Effector memory CD4-positive, alpha-beta T cell (primary cell): ENCODE results near the gene CEBPZ.
A peak's percentile ranks its signal among the peaks of the same experiment; 100 is the strongest.

ENCODE experiments used
- DNase-seq, 3 donors: peaks; one replicate each; pipeline ENCODE4 v3.0.0-alpha.2; 2020
- H3K27ac ChIP-seq: 2 replicates; pipeline ENCODE4 v1.7.0; 2013; ENCODE audit warnings: mild to moderate bottlenecking, low read length, moderate library complexity; ENCODE audit not compliant: insufficient read depth, poor library complexity, severe bottlenecking
- H3K27me3 ChIP-seq: replicated peaks from 2 replicates; pipeline ENCODE4 v1.7.0; 2013; ENCODE audit warnings: mild to moderate bottlenecking, low read length; ENCODE audit not compliant: insufficient read depth, control insufficient read depth, poor library complexity, severe bottlenecking
- H3K36me3 ChIP-seq: 2 replicates; pipeline ENCODE4 v1.7.0; 2013; ENCODE audit warnings: mild to moderate bottlenecking, low read length, moderate library complexity; ENCODE audit not compliant: control insufficient read depth, insufficient read depth
- H3K4me1 ChIP-seq: 2 replicates; pipeline ENCODE4 v1.7.0; 2013; ENCODE audit warnings: low read length, mild to moderate bottlenecking; ENCODE audit not compliant: control insufficient read depth, insufficient read depth, poor library complexity, severe bottlenecking
- H3K4me3 ChIP-seq: 2 replicates; pipeline ENCODE4 v1.7.0; 2013; ENCODE audit warnings: low read length, low read depth, mild to moderate bottlenecking; ENCODE audit not compliant: insufficient read depth, poor library complexity, severe bottlenecking
- H3K9me3 ChIP-seq: 2 replicates; pipeline ENCODE4 v1.7.0; 2013; ENCODE audit warnings: mild to moderate bottlenecking, low read length, moderate library complexity; ENCODE audit not compliant: control insufficient read depth

CEBPZ gene

DNA sequence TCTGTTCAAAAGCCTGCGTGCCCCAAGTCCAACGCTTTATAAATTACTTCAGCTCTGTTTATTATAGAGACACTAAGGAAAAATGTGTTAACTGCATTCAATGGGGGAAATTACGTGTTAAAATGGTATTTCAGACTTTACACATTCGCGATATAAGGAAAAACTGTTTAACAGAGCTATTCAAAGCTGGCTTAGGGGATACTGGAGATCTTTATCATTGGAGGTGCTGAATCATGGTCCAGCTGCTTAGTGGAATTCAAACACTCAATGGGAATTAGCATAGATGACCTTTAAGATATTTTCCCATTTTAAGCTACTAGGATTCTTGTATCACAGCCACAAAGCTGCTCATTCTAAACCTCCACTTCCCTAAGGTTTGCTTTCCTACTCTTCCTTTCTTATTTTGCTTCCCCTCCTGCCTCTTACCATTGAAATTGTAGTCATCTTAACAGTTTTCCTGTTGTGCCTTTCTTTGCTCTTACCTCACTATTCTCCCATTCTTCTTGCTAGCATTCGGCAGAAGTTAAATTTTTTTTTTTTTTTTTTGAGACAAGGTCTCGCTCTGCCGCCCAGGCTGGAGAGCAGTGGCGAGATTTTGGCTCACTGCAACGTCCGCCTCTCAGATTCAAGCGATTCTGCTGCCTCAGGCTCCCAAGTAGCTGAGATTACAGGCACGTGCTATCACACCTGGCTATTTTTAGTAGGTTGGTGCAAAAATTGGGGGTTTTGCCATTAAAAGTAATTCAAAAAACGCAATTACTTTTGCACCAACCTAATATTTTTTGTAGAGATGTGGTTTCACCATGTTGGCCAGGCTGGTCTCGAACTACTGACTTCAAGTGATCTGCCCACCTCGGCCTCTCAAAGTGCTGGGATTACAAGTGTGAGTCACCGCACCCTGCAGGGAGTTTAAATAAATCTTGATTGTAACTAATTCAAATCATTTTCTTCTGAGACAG lies 49.4 kb downstream of the CEBPZ start:
- H3K4me3 ChIP-seq = no peak overlapping the region
- H3K4me1 ChIP-seq = no peaks in the 10 kb centered on the region
- no peaks in the 10 kb centered on the region for H3K36me3 ChIP-seq
- H3K9me3 ChIP-seq = no peaks in the 10 kb centered on the region
- DNase-seq = no peak
- H3K27me3 ChIP-seq = no peaks in the 10 kb centered on the region
- no peak overlapping the region for H3K27ac ChIP-seq

DNA sequence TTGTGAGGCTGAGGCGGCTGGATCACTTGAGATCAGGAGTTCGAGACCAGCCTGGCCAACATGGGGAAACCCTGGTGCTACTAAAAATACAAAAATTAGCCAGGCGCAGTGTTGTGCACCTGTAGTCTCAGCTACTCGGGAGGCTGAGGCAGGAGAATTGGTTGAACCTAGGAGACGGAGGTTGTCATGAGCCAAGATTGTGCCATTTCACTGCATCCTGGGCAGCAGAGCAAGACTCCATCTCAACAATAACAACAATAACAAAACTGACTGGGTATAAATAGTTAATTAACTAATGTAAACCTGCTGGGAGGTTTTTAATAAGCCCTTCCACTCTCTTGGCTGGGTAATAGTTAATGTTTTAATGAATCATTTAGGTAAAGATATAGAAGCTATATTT lies 50.8 kb downstream of the CEBPZ start:
- Histone ChIP-seq H3K4me1 (no peaks in the 10 kb centered on the region), H3K9me3 (no peaks in the 10 kb centered on the region), H3K36me3 (no peaks in the 10 kb centered on the region), H3K4me3 (no peak overlapping the region), H3K27ac (no peak overlapping the region), H3K27me3 (no peaks in the 10 kb centered on the region)
- no peak for DNase-seq

DNA sequence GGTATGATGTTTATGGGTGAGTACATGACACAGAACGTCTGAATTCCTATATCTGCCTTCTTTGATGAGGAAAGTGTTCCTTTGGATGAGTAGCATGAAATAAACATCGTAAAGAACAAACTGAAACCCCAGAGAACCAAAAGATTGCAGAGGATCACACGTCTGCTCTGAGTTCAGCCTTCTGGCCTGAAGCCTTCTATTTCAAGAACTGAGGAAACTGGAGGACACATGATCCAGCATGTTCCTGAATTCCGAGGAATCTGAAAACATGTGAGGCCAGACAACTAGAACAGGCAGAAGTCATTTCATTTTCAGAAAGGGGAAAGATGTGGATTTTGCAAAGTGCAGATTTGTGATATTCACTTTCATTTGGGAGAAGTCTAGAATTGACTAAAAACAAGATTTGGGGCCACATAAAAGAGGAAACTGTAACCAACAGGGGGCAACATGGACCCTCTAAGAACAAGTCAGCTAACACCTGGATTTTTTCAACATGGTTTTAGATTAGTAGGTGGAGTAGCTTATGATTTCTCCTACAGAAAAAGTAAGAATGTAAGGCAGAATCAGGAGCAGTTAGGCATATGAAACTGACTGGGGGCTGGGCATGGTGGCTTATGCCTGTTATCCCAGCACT lies 51.3 kb downstream of the CEBPZ start:
- Histone ChIP-seq H3K4me3 (no peak overlapping the region), H3K27me3 (no peaks in the 10 kb centered on the region), H3K27ac (no peak overlapping the region), H3K9me3 (no peaks in the 10 kb centered on the region), H3K4me1 (no peaks in the 10 kb centered on the region), H3K36me3 (no peaks in the 10 kb centered on the region)
- DNase-seq = no peak

DNA sequence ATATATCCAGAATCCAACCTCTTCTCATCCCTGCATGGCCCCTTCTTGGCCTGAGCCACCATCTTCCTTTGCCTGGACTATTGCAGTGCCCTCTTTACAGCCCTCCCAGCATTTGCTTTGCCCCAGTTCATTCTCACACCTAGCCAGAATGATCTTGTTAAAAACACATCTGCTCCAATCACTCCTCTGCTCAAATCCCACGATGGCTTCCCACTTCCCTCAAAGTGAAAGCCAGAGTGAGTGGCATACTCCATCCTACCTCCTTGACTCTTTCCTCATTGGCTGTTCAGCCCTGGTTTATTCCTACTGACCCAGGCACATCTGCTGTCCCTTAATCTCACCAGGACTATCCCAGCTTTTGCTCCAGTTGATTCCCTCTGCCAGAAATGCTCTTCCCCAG lies 57.7 kb downstream of the CEBPZ start:
- no peak overlapping the region for H3K4me3 ChIP-seq
- H3K9me3 ChIP-seq = no peaks in the 10 kb centered on the region
- no peaks in the 10 kb centered on the region for H3K4me1 ChIP-seq
- H3K36me3 ChIP-seq = no peaks in the 10 kb centered on the region
- H3K27ac ChIP-seq = no peak overlapping the region
- DNase-seq = no peak
- no peaks in the 10 kb centered on the region for H3K27me3 ChIP-seq

DNA sequence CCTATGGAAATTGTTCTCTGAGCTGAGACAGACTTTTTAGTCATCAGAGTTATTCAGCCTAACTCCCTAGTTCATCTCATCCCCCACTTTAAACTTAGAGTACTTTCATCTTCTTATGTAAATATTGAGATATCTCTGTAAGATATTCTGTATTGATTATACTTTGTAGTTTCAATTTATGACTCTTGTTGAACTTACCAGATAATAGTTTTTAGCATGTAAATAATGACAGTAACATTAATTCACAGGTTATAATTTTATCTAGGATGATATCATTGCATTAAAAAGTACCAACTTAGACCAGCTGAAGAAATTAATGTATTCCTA lies 59.8 kb downstream of the CEBPZ start:
- H3K36me3 ChIP-seq = no peaks in the 10 kb centered on the region
- H3K27ac ChIP-seq = no peak overlapping the region
- no peak for DNase-seq
- no peaks in the 10 kb centered on the region for H3K27me3 ChIP-seq
- no peaks in the 10 kb centered on the region for H3K4me1 ChIP-seq
- no peak overlapping the region for H3K4me3 ChIP-seq
- H3K9me3 ChIP-seq = no peaks in the 10 kb centered on the region

GRCh38 chr2:37168217-37168981 lies 63.0 kb downstream of the CEBPZ start:
- Histone ChIP-seq H3K27ac (no peak overlapping the region), H3K4me3 (no peak overlapping the region), H3K27me3 (no peaks in the 10 kb centered on the region), H3K9me3 (no peaks in the 10 kb centered on the region), H3K4me1 (no peaks in the 10 kb centered on the region), H3K36me3 (no peaks in the 10 kb centered on the region)
- DNase-seq = no peak

DNA sequence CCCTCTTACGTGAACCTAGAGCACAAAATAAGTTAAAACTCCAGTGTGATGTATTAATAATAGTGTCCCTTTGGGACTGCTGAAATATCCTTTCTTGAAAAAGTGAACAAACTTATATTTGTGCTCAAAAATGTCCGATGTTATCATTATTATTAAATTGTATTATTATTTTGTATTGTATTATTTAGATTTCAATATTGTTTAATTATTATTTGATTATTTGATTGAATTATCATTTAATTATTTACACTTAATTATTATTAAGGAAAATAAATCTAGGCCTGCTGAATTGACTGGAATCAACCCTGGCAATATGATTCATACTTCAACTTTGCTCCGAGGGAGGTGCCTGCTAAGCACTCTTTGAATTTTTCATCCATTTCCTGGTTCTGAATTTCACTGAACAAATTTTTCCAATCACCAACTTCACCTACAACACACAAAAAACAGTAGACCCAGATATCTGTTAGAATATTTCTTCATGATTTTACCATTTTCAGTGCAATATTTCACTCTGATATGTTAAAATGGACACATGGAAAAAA lies 63.7 kb downstream of the CEBPZ start:
- H3K36me3 ChIP-seq = no peaks in the 10 kb centered on the region
- no peaks in the 10 kb centered on the region for H3K9me3 ChIP-seq
- H3K4me3 ChIP-seq = no peak overlapping the region
- DNase-seq = no peak
- no peak overlapping the region for H3K27ac ChIP-seq
- H3K27me3 ChIP-seq = no peaks in the 10 kb centered on the region
- H3K4me1 ChIP-seq = no peaks in the 10 kb centered on the region

DNA sequence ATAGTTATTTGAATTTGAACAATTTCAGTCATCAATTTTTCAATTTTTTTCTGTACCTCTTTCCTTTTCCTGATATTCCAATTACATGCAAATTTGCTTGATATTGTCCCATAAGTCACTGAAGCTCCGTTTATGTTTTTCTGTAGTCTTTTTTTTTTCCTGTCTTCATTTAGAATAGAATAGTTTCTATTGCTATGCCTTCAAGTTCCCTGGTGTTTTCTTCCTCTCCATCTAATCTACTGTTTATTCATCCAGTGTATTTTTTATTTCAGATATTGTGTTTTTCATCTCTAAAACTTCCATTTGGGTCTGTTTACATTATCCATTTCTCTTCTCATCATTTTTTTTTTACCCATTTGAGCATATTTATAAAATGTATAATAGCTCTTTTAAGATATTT lies 66.6 kb downstream of the CEBPZ start:
- no peak for DNase-seq
- H3K36me3 ChIP-seq = no peaks in the 10 kb centered on the region
- H3K9me3 ChIP-seq = no peaks in the 10 kb centered on the region
- no peak overlapping the region for H3K27ac ChIP-seq
- H3K4me3 ChIP-seq = no peak overlapping the region
- H3K4me1 ChIP-seq = no peaks in the 10 kb centered on the region
- H3K27me3 ChIP-seq = no peaks in the 10 kb centered on the region

GRCh38 chr2:37156857-37157714 lies 74.3 kb downstream of the CEBPZ start, which contains the start of gene EIF2AK2:
EIF2AK2 (minus strand) TSS chr2:37156980; CDS start chr2:37147806, 9,174 bp downstream.
- Histone ChIP-seq H3K36me3 (no peaks in the 10 kb centered on the region), H3K27ac (peak within 1 kb of the TSS; percentile 70), H3K4me1 (peaks cover 17% of the 10 kb centered on the region), H3K4me3 (peak within 1 kb of the TSS; percentile 83), H3K27me3 (no peaks in the 10 kb centered on the region), H3K9me3 (no peaks in the 10 kb centered on the region)
- DNase-seq = peak; percentile 71 to 81 (median 80)
